Measurements from ENCODE around the gene DRD4. TPM values are rescaled to one million over a fixed set of nuclear protein-coding genes. Genes with fewer than 3 reads are reported as not detected.

The DRD4 gene
- total RNA-seq, 2 donors from 2014 or later: 0.27 TPM; not detected in 1

GRCh38 chr11:592501-592900, 44.6 kb upstream of the DRD4 start:
- H3K27me3 ChIP-seq (replicated peaks; ENCODE audit: insufficient read depth): no peaks in the 10 kb centered on the region
- H3K27ac ChIP-seq: no peak overlapping the region
- no peak overlapping the region for H3K4me3 ChIP-seq
- no peak for TF ChIP-seq CTCF (IDR thresholded peaks at IDR 0.05)
- H3K9me3 ChIP-seq: no peaks in the 10 kb centered on the region
- no peak for ATAC-seq (ENCODE audit: insufficient number of reproducible peaks, low FRiP score, low read depth)
- no peak for DNase-seq (ENCODE audit: low spot score)
- H3K4me1 ChIP-seq (ENCODE audit: control insufficient read depth in 1 of 2, low read depth in 2 of 2): no peaks in the 10 kb centered on the region
- H3K36me3 ChIP-seq: peaks cover 81% of the 10 kb centered on the region

DNA sequence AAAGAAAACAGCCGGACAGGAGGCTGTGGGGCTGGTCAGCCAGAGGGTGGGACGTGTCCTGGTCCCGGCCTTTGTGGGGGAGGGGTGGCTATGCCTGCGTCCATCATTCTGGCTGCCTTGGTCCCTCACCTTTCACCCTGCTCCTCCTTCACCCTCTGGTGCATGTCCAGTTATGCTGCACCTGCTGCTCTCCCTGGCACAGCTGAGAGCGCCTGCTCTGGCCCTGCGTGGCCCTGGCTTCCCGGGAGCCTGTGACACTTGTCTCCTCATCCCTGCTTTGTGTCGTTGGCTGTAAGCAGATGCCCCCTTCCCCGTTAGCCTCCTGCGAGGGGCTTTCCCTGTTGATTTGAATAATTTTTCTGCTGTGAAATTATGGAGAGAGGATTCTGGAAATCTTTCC, 44.2 kb upstream of the DRD4 start:
- Histone ChIP-seq H3K27ac (no peak overlapping the region), H3K36me3 (peaks cover 79% of the 10 kb centered on the region), H3K4me3 (no peak overlapping the region), H3K4me1 (ENCODE audit: control insufficient read depth in 1 of 2, low read depth in 2 of 2) (no peaks in the 10 kb centered on the region), H3K27me3 (replicated peaks; ENCODE audit: insufficient read depth) (no peaks in the 10 kb centered on the region), H3K9me3 (no peaks in the 10 kb centered on the region)
- ATAC-seq (ENCODE audit: insufficient number of reproducible peaks, low FRiP score, low read depth) (no peak), DNase-seq (ENCODE audit: low spot score) (no peak)
- no peak for TF ChIP-seq CTCF (IDR thresholded peaks at IDR 0.05)

DNA sequence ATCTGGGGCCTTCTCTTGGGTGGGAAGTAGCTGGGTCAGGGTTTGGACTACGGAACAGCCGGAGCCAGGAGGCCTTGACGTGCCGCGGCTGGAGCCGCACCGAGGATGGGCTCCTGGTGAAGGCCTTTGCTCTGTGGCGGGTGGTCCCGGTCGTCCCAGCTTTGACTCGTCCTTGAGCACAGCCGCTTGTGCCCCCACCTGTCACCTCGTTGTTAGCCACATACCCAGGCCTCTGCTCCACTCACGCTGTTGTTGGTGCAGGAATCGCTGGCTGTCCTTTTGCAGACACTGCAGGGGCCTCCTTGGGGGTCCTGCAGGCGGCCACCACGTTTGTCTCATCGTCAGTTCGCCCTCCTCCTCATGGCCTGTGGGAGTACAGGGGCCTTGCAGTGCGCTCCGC, 43.7 kb upstream of the DRD4 start:
- TF ChIP-seq CTCF (IDR thresholded peaks at IDR 0.05): no peak
- H3K36me3 ChIP-seq: peaks cover 81% of the 10 kb centered on the region
- no peaks in the 10 kb centered on the region for H3K27me3 ChIP-seq (replicated peaks; ENCODE audit: insufficient read depth)
- no peak overlapping the region for H3K27ac ChIP-seq
- no peaks in the 10 kb centered on the region for H3K9me3 ChIP-seq
- DNase-seq (ENCODE audit: low spot score) (no peak), ATAC-seq (ENCODE audit: insufficient number of reproducible peaks, low FRiP score, low read depth) (no peak)
- H3K4me3 ChIP-seq: no peak overlapping the region
- H3K4me1 ChIP-seq (ENCODE audit: control insufficient read depth in 1 of 2, low read depth in 2 of 2): no peaks in the 10 kb centered on the region

- no peaks in the 10 kb centered on the region for H3K4me1 ChIP-seq (ENCODE audit: control insufficient read depth in 1 of 2, low read depth in 2 of 2)
- no peak for DNase-seq (ENCODE audit: low spot score)
- peaks cover 74% of the 10 kb centered on the region for H3K36me3 ChIP-seq
- no peak for ATAC-seq (ENCODE audit: insufficient number of reproducible peaks, low FRiP score, low read depth)
- H3K9me3 ChIP-seq: no peaks in the 10 kb centered on the region
- H3K27ac ChIP-seq: no peak overlapping the region
- no peaks in the 10 kb centered on the region for H3K27me3 ChIP-seq (replicated peaks; ENCODE audit: insufficient read depth)
- TF ChIP-seq CTCF (IDR thresholded peaks at IDR 0.05): no peak
- H3K4me3 ChIP-seq: no peak overlapping the region
Measured at GRCh38 chr11:595400-595799, 41.7 kb upstream of the DRD4 start.

DNA sequence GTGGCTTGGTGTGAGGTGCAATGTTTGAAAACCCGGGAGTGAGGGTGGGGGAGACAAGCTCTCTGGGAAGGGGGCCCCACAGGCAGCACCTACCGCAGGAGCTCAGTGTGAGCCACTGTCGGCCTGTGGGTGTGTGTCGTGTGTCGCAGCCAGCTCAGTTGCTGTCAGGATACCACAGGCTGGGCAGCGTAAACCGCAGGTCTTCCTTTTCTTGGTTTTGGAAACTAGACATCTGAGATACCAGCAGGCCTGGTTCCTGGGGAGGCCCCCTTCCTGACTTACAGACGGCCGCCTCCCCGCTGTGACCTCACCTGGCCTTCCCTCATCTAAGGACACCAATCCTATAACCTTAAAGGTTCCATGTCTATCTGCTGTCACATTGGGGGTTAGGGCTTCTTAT, 40.7 kb upstream of the DRD4 start:
- no peak for TF ChIP-seq CTCF (IDR thresholded peaks at IDR 0.05)

More for the DNA sequence above, 40.7 kb upstream of the DRD4 start:
- no peak for DNase-seq (ENCODE audit: low spot score)
- H3K36me3 ChIP-seq: peaks cover 73% of the 10 kb centered on the region
- H3K4me3 ChIP-seq: no peak overlapping the region
- no peaks in the 10 kb centered on the region for H3K27me3 ChIP-seq (replicated peaks; ENCODE audit: insufficient read depth)
- no peaks in the 10 kb centered on the region for H3K9me3 ChIP-seq
- ATAC-seq (ENCODE audit: insufficient number of reproducible peaks, low FRiP score, low read depth): no peak
- no peak overlapping the region for H3K27ac ChIP-seq
- H3K4me1 ChIP-seq (ENCODE audit: control insufficient read depth in 1 of 2, low read depth in 2 of 2): no peaks in the 10 kb centered on the region

All from thoracic aorta (tissue), 2 donors.